ENCODE results near the gene ZBTB7C. TPM values are rescaled to one million over a fixed set of nuclear protein-coding genes. Genes with fewer than 3 reads are reported as not detected.

The ZBTB7C gene
- total RNA-seq, 1 experiment from 2014 or later, result 0.33 TPM

DNA sequence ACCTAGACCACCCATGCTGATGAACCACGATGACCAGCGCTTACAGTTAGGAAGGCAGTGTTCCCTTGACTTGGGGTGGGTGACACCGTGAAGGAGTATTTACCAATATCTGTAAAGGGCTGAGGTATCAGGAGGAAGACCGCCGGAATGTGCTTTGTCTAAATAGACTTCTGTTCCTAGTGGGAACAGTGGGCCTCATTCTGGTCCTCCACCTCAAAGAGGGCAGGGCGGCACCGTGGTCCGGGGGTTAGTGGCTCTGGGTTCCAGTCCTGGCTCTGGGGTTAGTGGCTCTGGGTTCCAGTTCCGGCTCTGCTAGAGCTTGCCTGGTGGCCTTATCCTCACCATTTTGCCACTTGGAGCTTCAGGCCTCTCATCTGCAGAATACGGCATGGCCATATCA, 387.2 kb downstream of the ZBTB7C start:
- Histone ChIP-seq H3K27ac (ENCODE audit: insufficient read length, low read depth, low read length) (no peak overlapping the region), H4K20me1 (ENCODE audit: control insufficient read depth, insufficient read depth, insufficient read length) (no peaks in the 10 kb centered on the region), H2AFZ (ENCODE audit: low read length) (no peak overlapping the region), H3K18ac (ENCODE audit: insufficient read length, low read depth, low read length) (no peak overlapping the region), H2BK20ac (ENCODE audit: low read depth, low read length, poor library complexity, severe bottlenecking) (no peak overlapping the region), H4K5ac (ENCODE audit: insufficient read length, low read depth, low read length) (no peak overlapping the region), H2BK5ac (ENCODE audit: insufficient read length, low read length) (no peak overlapping the region), H3K14ac (ENCODE audit: insufficient read depth, low read length) (no peak overlapping the region), H2BK12ac (ENCODE audit: insufficient read length, low read depth, low read length) (no peak overlapping the region), H4K8ac (replicated peaks; ENCODE audit: insufficient read length, low read depth, low read length) (no peak overlapping the region), H3K23me2 (ENCODE audit: insufficient read length, low read depth, low read length, poor library complexity, severe bottlenecking) (no peaks in the 10 kb centered on the region), H2AK5ac (ENCODE audit: insufficient read length, low read length) (no peak overlapping the region), H3K27me3 (ENCODE audit: insufficient read depth, low read length) (no peaks in the 10 kb centered on the region), H3K79me2 (ENCODE audit: insufficient read depth, low read length) (no peaks in the 10 kb centered on the region), H3K56ac (ENCODE audit: insufficient read length, low read depth, low read length) (no peak overlapping the region), H2BK120ac (ENCODE audit: low read depth, low read length, poor library complexity, severe bottlenecking) (no peak overlapping the region), H3K4me2 (ENCODE audit: insufficient read depth, insufficient read length, low read length) (no peak overlapping the region), H3K9me3 (ENCODE audit: control insufficient read depth, low read depth, low read length) (no peaks in the 10 kb centered on the region), H4K91ac (ENCODE audit: insufficient read length, low read depth, low read length) (no peak overlapping the region), H3K23ac (ENCODE audit: insufficient read length, low read depth, low read length) (no peak overlapping the region), H3K4ac (ENCODE audit: low read depth, low read length) (no peak overlapping the region), H3K4me1 (ENCODE audit: insufficient read depth, low read length) (no peaks in the 10 kb centered on the region), H3K79me1 (ENCODE audit: insufficient read depth, low read depth, low read length, poor library complexity, severe bottlenecking) (no peaks in the 10 kb centered on the region), H3T11ph (ENCODE audit: low read length) (no peak overlapping the region), H2BK15ac (ENCODE audit: low read depth, low read length) (no peak overlapping the region), H3K9ac (ENCODE audit: extremely low read depth, insufficient read length, low read length) (no peak overlapping the region)
- no peak overlapping the region for H3K4me3 Mint-ChIP-seq
- peaks cover 6% of the 10 kb centered on the region for H3K27me3 Mint-ChIP-seq (ENCODE audit: low read depth)
- H3K36me3 Mint-ChIP-seq (ENCODE audit: insufficient read depth in 1 of 3, low read depth in 3 of 3), result no peaks in the 10 kb centered on the region; a peak in 1 of 7 replicates
- no CpG with 5 or more reads among the region's 10 CpGs for WGBS (ENCODE audit: extremely low coverage, insufficient read length, low lambda C conversion rate)
- H3K27ac Mint-ChIP-seq, result no peak overlapping the region
- peaks cover 32 to 51% of the 10 kb centered on the region in 2 experiments for H3K4me1 Mint-ChIP-seq
- no peak for DNase-seq
- no peaks in the 10 kb centered on the region; a peak in 1 of 5 replicates for H3K9me3 Mint-ChIP-seq
- TF ChIP-seq, protein P1, sequence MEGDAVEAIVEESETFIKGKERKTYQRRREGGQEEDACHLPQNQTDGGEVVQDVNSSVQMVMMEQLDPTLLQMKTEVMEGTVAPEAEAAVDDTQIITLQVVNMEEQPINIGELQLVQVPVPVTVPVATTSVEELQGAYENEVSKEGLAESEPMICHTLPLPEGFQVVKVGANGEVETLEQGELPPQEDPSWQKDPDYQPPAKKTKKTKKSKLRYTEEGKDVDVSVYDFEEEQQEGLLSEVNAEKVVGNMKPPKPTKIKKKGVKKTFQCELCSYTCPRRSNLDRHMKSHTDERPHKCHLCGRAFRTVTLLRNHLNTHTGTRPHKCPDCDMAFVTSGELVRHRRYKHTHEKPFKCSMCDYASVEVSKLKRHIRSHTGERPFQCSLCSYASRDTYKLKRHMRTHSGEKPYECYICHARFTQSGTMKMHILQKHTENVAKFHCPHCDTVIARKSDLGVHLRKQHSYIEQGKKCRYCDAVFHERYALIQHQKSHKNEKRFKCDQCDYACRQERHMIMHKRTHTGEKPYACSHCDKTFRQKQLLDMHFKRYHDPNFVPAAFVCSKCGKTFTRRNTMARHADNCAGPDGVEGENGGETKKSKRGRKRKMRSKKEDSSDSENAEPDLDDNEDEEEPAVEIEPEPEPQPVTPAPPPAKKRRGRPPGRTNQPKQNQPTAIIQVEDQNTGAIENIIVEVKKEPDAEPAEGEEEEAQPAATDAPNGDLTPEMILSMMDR (conservative IDR thresholded peaks at IDR 0.05), result no peak

Data from H9 (cell line).